IMR-90 (cell line): Measurements from ENCODE around the gene ENOX2. TPM values are rescaled to one million over a fixed set of nuclear protein-coding genes. Genes with fewer than 3 reads are reported as not detected.

Source experiments
- ATAC-seq: fragments of 200-7000 bp; cut with Tn5 transposase; 2 replicates; pipeline ENCODE4 v1.9.1; 2020; ENCODE audit warnings: low read depth, mild to moderate bottlenecking, moderate library complexity
- BruUV-seq: library from RNA; stranded (reverse); fragments of 400-500 nt; replicated peaks from 2 replicates; lab custom pipeline; 2021; lab: Mats Ljungman, UMichigan
- CTCF ChIA-PET: fragments of 300-600 bp; formaldehyde crosslinking; extraction: SDS; loops from one replicate; lab custom pipeline; 2021; ENCODE audit warnings: antibody characterized with exemption; lab: Yijun Ruan, JAX
- POLR2A ChIA-PET: fragments of 300-600 bp; sonication (Branson Sonifier 250); formaldehyde crosslinking; loops from one replicate; lab custom pipeline; 2022; ENCODE audit warnings: antibody characterized with exemption; ENCODE audit not compliant: unreplicated experiment; lab: Charles Lee
- DNase-seq: peaks from one replicate; pipeline ENCODE4 v3.0.0; 2013
- H2AFZ ChIP-seq: replicated peaks from 2 replicates; pipeline ENCODE3; 2013; ENCODE audit warnings: low read length, mild to moderate bottlenecking; ENCODE audit not compliant: poor library complexity
- H2AK5ac ChIP-seq: 2 replicates; pipeline ENCODE4 v1.6.1; 2013; ENCODE audit warnings: low read depth, low read length, inconsistent platforms
- H2AK9ac ChIP-seq: replicated peaks from 2 replicates; pipeline ENCODE3; 2013; ENCODE audit warnings: mild to moderate bottlenecking, low read depth, low read length, moderate library complexity; ENCODE audit not compliant: poor library complexity
- H2BK120ac ChIP-seq: 2 replicates; pipeline ENCODE4 v1.6.1; 2013; ENCODE audit warnings: low read depth, low read length, inconsistent platforms
- H2BK15ac ChIP-seq: 3 replicates; pipeline ENCODE4 v1.6.1; 2013; ENCODE audit warnings: low read depth, low read length, inconsistent platforms
- H2BK20ac ChIP-seq: 2 replicates; pipeline ENCODE4 v1.6.1; 2013; ENCODE audit warnings: low read depth, mild to moderate bottlenecking, inconsistent platforms, low read length, moderate library complexity
- H2BK5ac ChIP-seq: 2 replicates; pipeline ENCODE4 v1.6.1; 2013; ENCODE audit warnings: mild to moderate bottlenecking, low read depth, low read length, inconsistent platforms; ENCODE audit not compliant: poor library complexity, severe bottlenecking
- H3K14ac ChIP-seq: replicated peaks from 2 replicates; pipeline ENCODE4 v1.6.1; 2013; ENCODE audit warnings: low read depth, low read length, inconsistent platforms
- H3K18ac ChIP-seq: 2 replicates; pipeline ENCODE4 v1.6.1; 2013; ENCODE audit warnings: low read depth, low read length, control low read depth
- H3K23ac ChIP-seq: 2 replicates; pipeline ENCODE4 v1.6.1; 2013; ENCODE audit warnings: low read depth, low read length, inconsistent platforms
- H3K27ac ChIP-seq: 2 replicates; pipeline ENCODE4 v1.5.1; 2013; ENCODE audit warnings: mild to moderate bottlenecking, control low read depth, low read length; ENCODE audit not compliant: insufficient read depth
- H3K27me3 ChIP-seq: 2 replicates; pipeline ENCODE4 v1.6.1; 2013; ENCODE audit warnings: low read length; ENCODE audit not compliant: control insufficient read depth, insufficient read depth
- H3K36me3 ChIP-seq: 2 replicates; pipeline ENCODE4 v1.6.1; 2013; ENCODE audit warnings: low read length, mixed read lengths; ENCODE audit not compliant: control insufficient read depth, insufficient read depth
- H3K4ac ChIP-seq: 2 replicates; pipeline ENCODE4 v1.6.1; 2013; ENCODE audit warnings: low read depth, low read length, inconsistent platforms
- H3K4me1 ChIP-seq: 2 replicates; pipeline ENCODE4 v1.6.1; 2013; ENCODE audit warnings: low read length, mixed read lengths; ENCODE audit not compliant: control insufficient read depth, insufficient read depth
- H3K4me2 ChIP-seq: 2 replicates; pipeline ENCODE4 v1.6.1; 2013; ENCODE audit warnings: low read depth, mild to moderate bottlenecking, control low read depth, low read length, moderate library complexity
- H3K4me3 ChIP-seq: 2 replicates; pipeline ENCODE4 v1.5.1; 2013; ENCODE audit warnings: low read depth, mild to moderate bottlenecking, control low read depth, low read length, moderate library complexity; ENCODE audit not compliant: insufficient read depth
- H3K56ac ChIP-seq: 2 replicates; pipeline ENCODE4 v1.6.1; 2013; ENCODE audit warnings: low read length, inconsistent platforms; ENCODE audit not compliant: insufficient read depth; ENCODE audit errors: extremely low read depth
- H3K79me1 ChIP-seq, 2 experiments: 2 replicates each; pipeline ENCODE4 v1.6.1; 2013; ENCODE audit warnings: low read length in 2 of 2, inconsistent platforms in 1 of 2, low read depth in 1 of 2
- H3K9ac ChIP-seq: 2 replicates; pipeline ENCODE4 v1.6.1; 2013; ENCODE audit warnings: low read depth, low read length, control low read depth
- H3K9me1 ChIP-seq: 2 replicates; pipeline ENCODE4 v1.6.1; 2013; ENCODE audit warnings: low read length, inconsistent platforms; ENCODE audit not compliant: insufficient read depth
- H3K9me3 ChIP-seq: 2 replicates; pipeline ENCODE4 v1.6.1; 2013; ENCODE audit warnings: low read length; ENCODE audit not compliant: control insufficient read depth, insufficient read depth
- H4K20me1 ChIP-seq: 2 replicates; pipeline ENCODE4 v1.6.1; 2013; ENCODE audit warnings: low read length, inconsistent platforms; ENCODE audit not compliant: insufficient read depth
- H4K5ac ChIP-seq: 2 replicates; pipeline ENCODE4 v1.6.1; 2013; ENCODE audit warnings: mild to moderate bottlenecking, low read depth, low read length, control low read depth
- H4K8ac ChIP-seq, 2 experiments: 2 replicates each; pipeline ENCODE4 v1.6.1; 2013; ENCODE audit warnings: low read depth in 2 of 2, low read length in 2 of 2, control low read depth in 1 of 2, inconsistent platforms in 1 of 2
- H4K91ac ChIP-seq: 2 replicates; pipeline ENCODE4 v1.6.1; 2013; ENCODE audit warnings: low read depth, low read length, inconsistent platforms; ENCODE audit not compliant: insufficient read depth
- BHLHE40 ChIP-seq: fragments of 150-350 bp; IDR thresholded peaks from 2 replicates; pipeline ENCODE4 v1.6.1; 2016; ENCODE audit warnings: mild to moderate bottlenecking, low read depth, low read length
- MAFK ChIP-seq: IDR thresholded peaks from 2 replicates; pipeline ENCODE4 v1.6.1; 2012; ENCODE audit warnings: low read depth, low read length, improper control_type of control experiment
- MAZ ChIP-seq: IDR thresholded peaks from 2 replicates; pipeline ENCODE4 v1.6.1; 2012; ENCODE audit warnings: low read depth, mild to moderate bottlenecking, low read length, improper control_type of control experiment, moderate library complexity, borderline replicate concordance
- NFE2L2 ChIP-seq: fragments of 150-350 bp; IDR thresholded peaks from 2 replicates; pipeline ENCODE4 v1.6.1; 2016; ENCODE audit warnings: low read depth, mild to moderate bottlenecking, low read length
- RAD21 ChIP-seq: IDR thresholded peaks from 2 replicates; pipeline ENCODE4 v1.6.1; 2012; ENCODE audit warnings: low read length, improper control_type of control experiment
- RFX5 ChIP-seq: IDR thresholded peaks from 2 replicates; pipeline ENCODE4 v1.8.0; 2012; ENCODE audit warnings: low read depth, mild to moderate bottlenecking, low read length, moderate library complexity
- WGBS, 2 experiments: methylation state at CpG; one replicate each; pipeline versions ENCODE4 v1.1.5 to v1.1.7; 2013; ENCODE audit warnings: missing lambda C conversion rate in 2 of 2; ENCODE audit not compliant: insufficient read length in 1 of 2; ENCODE audit errors: extremely low coverage in 2 of 2; 5-methylcytosine and 5-hydroxymethylcytosine counted together
- dilution Hi-C: fragments of 300-500 bp; cut with HindIII; formaldehyde crosslinking; loops from one replicate; pipeline ENCODE4 v1.14.3; 2018; ENCODE audit warnings: low sequenced_read_pairs; ENCODE audit not compliant: unreplicated experiment
- in situ Hi-C: fragments of 300-500 bp; cut with MboI; formaldehyde crosslinking; loops from 3 replicates; pipeline ENCODE4 v1.14.3; 2019; ENCODE audit warnings: low sequenced_read_pairs, inconsistent platforms, mixed read lengths
- intact Hi-C: fragments of 100-400 bp; cut with micrococcal nuclease; formaldehyde crosslinking; loops from 2 replicates; pipeline ENCODE4 v1.10.0; 2022
- polyA plus RNA-seq, 3 experiments: library from polyadenylated mRNA; depleted of rRNA; stranded (reverse); fragments of >200 nt; gene quantifications; 2 replicates each; pipeline ENCODE4 v1.2.3, GENCODE V29; 2012; ENCODE audit warnings: low replicate concordance in 1 of 3
- total RNA-seq: library from RNA; depleted of rRNA; stranded (reverse); fragments of >200 nt; gene quantifications from 2 replicates; pipeline ENCODE4 v1.2.3, GENCODE V29; 2012

Gene ENOX2
- total and polyA plus RNA-seq, 2 of the 4 experiments (the other 2 are of a cell fraction): 6.3 to 11.8 TPM

GRCh38 chrX:130909469-130910136 is 6.6 kb upstream of the ENOX2 start:
- no peaks in the 10 kb centered on the region for H3K36me3 ChIP-seq
- dilution Hi-C loops (no loop called here), intact Hi-C loops (no loop called here), in situ Hi-C loops (loop anchor here (10.0 to 25.0 kb wide), 4 partner anchors 365 to 1297 kb away; partner anchors contain the start of gene ZNF280C)
- ATAC-seq (no peak), DNase-seq (no peak)
- no peak overlapping the region for H3K14ac ChIP-seq
- no peak overlapping the region for H2BK5ac ChIP-seq
- H4K20me1 ChIP-seq: no peaks in the 10 kb centered on the region
- H4K91ac ChIP-seq: no peak overlapping the region
- no peak overlapping the region for H3K4me3 ChIP-seq
- no peak overlapping the region for H2BK15ac ChIP-seq
- CTCF ChIA-PET: no interaction called here
- TF ChIP-seq NFE2L2 (no peak), BHLHE40 (no peak), MAZ (no peak), RFX5 (no peak), RAD21 (no peak), MAFK (no peak)
- no peak overlapping the region for H3K27ac ChIP-seq
- WGBS, 2 experiments: 27% methylated on average over 2 of the region's 2 CpGs; no CpG with 5 or more reads in 1 of the 2 experiments
- no peaks in the 10 kb centered on the region for H3K9me3 ChIP-seq
- H4K5ac ChIP-seq: no peak overlapping the region
- H3K4me2 ChIP-seq: no peak overlapping the region
- H3K56ac ChIP-seq: no peak overlapping the region
- no peaks in the 10 kb centered on the region for H3K4me1 ChIP-seq
- H2BK20ac ChIP-seq: no peak overlapping the region
- no peak overlapping the region for H2AFZ ChIP-seq
- BruUV-seq: no TSS peak
- no peak overlapping the region for H3K23ac ChIP-seq
- POLR2A ChIA-PET: no interaction called here
- no peak overlapping the region for H4K8ac ChIP-seq
- no peak overlapping the region for H2BK120ac ChIP-seq
- no peak overlapping the region for H2AK5ac ChIP-seq
- no peak overlapping the region for H3K9ac ChIP-seq
- no peak overlapping the region for H3K18ac ChIP-seq
- H3K4ac ChIP-seq: no peak overlapping the region
- H3K9me1 ChIP-seq: no peaks in the 10 kb centered on the region
- no peaks in the 10 kb centered on the region for H3K79me1 ChIP-seq
- H3K27me3 ChIP-seq: peaks cover 15% of the 10 kb centered on the region
- no peak overlapping the region for H2AK9ac ChIP-seq
